Activated CD4-positive, CD25-positive, alpha-beta regulatory T cell treated with anti-CD3 and anti-CD28 coated beads, Interleukin-2, amount 50 U/mL, for 16 hours (primary cell): Measurements from ENCODE around the gene KRTAP9-1.
"Not testable (repeated sequence)": the region's sequence is repeated elsewhere in the genome, so short reads cannot be mapped to it uniquely, and the experiment has no call there.

Experiments used
- DNase-seq: peaks from one replicate; pipeline ENCODE4 v3.0.0-alpha.2; 2020; ENCODE audit warnings: low read depth, low spot score

The KRTAP9-1 gene, protein sequence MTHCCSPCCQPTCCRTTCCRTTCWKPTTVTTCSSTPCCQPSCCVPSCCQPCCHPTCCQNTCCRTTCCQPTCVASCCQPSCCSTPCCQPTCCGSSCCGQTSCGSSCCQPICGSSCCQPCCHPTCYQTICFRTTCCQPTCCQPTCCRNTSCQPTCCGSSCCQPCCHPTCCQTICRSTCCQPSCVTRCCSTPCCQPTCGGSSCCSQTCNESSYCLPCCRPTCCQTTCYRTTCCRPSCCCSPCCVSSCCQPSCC

GRCh38 chr17:41189837-41190318, at the start of gene KRTAP9-1:
TSS of gene KRTAP9-1 (plus strand) at chr17:41189887. CDS start at chr17:41189887, 0 bp downstream.
- not testable (repeated sequence) for DNase-seq

GRCh38 chr17:41140360-41141131, 49.1 kb upstream of the KRTAP9-1 start, which contains the start of gene KRTAP4-6:
TSS of gene KRTAP4-6 (minus strand) at chr17:41140544. CDS start at chr17:41140487, 57 bp downstream.
- DNase-seq = no peak

GRCh38 chr17:41141361-41141760, 48.3 kb upstream of the KRTAP9-1 start:
- no peak for DNase-seq

- DNase-seq = no peak
These were observed 44.8 kb upstream of the KRTAP9-1 start for GRCh38 chr17:41144846-41145245.

DNA sequence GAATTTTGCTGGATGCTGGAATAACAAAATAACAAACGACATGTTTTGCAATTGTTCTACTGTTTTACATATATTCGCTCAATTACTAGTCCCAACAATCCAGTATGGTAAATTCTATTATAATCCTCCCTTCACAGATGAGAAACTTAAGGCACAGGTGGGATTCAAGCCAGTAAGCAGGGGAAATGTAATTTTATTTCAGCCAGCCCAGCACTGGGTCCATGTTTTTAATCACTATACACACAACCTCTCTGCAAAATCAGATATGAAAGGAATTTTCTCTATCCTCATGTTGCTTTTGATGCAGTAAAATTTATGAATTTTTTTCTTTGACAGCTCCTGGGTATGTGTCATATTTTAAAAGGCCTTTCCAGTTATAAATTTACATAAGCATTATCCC, 44.4 kb upstream of the KRTAP9-1 start:
- DNase-seq = no peak

- DNase-seq = no peak
These were observed 42.0 kb upstream of the KRTAP9-1 start for GRCh38 chr17:41147531-41148204.

GRCh38 chr17:41148971-41149651, 40.6 kb upstream of the KRTAP9-1 start:
- not testable (repeated sequence) for DNase-seq

- no peak for DNase-seq
These were observed 40.1 kb upstream of the KRTAP9-1 start, which contains the start of gene KRTAP4-5 for GRCh38 chr17:41149652-41149985. TSS of gene KRTAP4-5 (minus strand) at chr17:41149825. CDS start at chr17:41149767, 58 bp downstream.

DNA sequence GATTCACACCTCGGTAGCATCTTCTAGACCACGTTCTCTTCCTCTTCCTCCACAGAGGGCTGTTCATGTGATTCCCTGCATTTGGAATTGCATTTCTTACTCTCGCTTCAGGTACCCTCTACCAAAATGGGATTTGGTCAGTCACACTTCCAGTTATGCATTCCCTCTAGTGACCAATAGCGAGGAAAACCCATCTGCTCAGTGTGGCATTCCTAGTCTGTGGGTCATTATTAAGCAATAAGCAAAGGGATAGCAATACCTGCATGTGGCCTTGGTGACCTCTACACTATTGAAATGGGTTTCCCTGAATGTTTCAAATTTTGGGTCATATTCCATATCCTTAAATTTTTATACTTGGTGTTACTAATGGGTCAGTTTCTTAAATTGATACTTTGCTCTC, 39.7 kb upstream of the KRTAP9-1 start:
- DNase-seq = no peak

DNA sequence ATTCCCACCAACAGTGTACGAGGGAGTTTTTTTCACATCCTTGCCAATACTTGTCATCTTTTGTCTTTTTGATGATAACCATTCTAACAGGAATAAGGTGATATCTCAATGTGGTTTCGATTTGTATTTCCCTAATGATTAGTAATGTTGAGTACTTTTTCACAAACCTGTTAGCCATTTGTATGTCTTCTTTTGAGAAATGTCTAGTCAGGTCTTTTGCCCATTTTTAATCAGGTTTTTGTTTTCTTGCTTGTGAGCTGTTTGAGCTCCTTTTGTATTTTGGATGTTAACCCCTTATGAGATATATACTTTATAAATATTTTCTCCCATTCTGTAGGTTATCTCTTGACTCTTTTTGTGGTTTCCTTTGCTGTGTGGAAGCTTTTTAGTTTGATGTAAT, 38.2 kb upstream of the KRTAP9-1 start:
- DNase-seq = no peak

GRCh38 chr17:41153856-41154255, 35.8 kb upstream of the KRTAP9-1 start:
- DNase-seq = no peak

GRCh38 chr17:41160190-41160589, 29.5 kb upstream of the KRTAP9-1 start:
- DNase-seq = not testable (repeated sequence)

- no peak for DNase-seq
These were observed 29.0 kb upstream of the KRTAP9-1 start, which contains the start of gene KRTAP4-4 for GRCh38 chr17:41160648-41161047. TSS of gene KRTAP4-4 (minus strand) at chr17:41160748. CDS start at chr17:41160691, 57 bp downstream.

DNA sequence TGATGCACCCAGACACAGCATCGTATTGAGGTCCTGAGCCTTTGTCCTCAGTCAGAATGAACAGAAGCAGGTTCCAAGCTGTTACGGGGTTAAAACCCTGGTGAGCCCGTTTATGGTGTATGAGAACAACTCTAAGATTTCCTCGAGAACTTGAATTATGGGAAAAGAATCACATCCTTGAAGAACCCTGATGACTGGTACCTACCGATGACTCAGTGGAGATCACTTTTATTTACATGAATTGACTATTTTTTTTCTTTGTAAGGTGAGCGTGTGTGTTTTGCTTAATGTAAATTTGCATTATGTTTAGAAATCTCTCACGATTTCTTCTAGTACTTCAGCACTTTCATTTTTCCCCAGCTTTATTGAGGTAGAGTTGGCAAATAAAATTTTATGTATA, 25.9 kb upstream of the KRTAP9-1 start:
- no peak for DNase-seq

DNA sequence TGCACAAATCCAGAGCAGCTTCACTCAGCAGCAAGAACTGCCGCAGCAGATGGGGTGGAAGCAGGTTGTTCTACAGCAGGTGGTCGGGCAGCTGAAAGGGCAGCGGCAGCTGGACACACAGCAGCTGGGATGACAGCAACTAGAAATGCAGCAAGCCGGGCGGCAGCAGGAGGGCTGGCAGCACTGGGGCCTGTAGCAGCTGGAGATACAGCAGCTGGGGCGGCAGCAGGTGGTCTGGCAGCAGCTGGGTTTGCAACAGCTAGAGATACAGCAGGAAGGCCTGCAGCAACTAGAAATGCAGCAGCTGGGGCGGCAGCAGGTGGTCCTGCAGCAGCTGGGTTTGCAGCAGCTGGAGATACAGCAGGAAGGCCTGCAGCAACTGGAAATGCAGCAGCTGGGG, 22.1 kb upstream of the KRTAP9-1 start:
- DNase-seq = no peak

DNA sequence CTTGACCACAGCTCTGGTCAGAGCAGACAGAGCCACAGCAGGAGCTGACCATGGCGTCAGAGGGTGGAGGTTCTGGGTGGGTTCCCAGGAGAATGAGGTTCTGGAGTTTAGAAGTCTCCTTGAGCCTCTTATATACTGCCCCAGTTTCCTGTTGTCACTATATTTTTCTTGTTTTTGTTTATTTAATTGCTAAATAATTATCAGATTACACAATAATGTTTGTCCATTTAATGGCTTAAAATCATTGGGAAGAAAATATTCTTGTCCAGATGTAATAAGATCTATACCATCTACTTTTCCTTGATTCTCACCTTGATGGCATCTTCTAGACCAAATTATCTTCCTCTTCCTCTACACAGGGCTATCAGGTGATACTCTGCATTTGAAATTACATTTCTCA, 21.6 kb upstream of the KRTAP9-1 start, which contains the start of gene KRTAP4-3:
Gene KRTAP4-3 (minus strand): TSS at position 101 of the 400 bp plus-strand sequence. CDS start 49 bp downstream, at position 52.
- no peak for DNase-seq

- DNase-seq = no peak
These were observed 17.8 kb upstream of the KRTAP9-1 start for GRCh38 chr17:41171886-41172285.

- DNase-seq = no peak
These were observed 12.8 kb upstream of the KRTAP9-1 start for GRCh38 chr17:41176744-41177387.

DNA sequence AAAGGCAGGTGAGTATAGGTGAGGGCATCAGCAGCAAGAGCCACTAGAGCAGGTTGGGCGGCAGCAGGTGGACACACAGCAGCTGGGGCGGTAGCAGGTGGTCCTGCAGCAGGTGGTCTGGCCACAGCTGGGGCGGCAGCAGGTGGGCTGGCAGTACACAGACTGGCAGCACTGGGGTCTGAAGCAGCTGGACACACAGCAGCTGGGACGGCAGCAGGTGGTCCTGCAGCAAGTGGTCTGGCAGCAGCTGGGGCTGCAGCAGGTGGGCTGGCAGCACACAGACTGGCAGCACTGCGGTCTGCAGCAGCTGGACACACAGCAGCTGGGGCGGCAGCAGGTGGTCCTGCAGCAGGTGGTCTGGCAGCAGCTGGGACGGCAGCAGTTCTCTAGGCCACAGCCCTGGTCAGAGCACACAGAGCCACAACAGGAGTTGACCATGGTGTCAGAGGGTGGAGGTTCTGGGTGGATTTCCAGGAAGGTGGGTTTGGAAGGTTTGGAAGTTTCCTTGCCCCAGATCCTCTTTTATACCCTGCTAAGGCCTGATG, 11.9 kb upstream of the KRTAP9-1 start, which contains the start of gene KRTAP4-2:
Gene KRTAP4-2 (minus strand): TSS at position 495 of the 545 bp plus-strand sequence. CDS start 57 bp downstream, at position 438.
- DNase-seq = no peak

- no peak for DNase-seq
These were observed 11.3 kb upstream of the KRTAP9-1 start for GRCh38 chr17:41178341-41178740.
